Body of pancreas (tissue), 4 donors: ENCODE measurements around the gene ALPL. TPM values are rescaled to one million over a fixed set of nuclear protein-coding genes. Genes with fewer than 3 reads are reported as not detected.

Experiments
- ATAC-seq: fragments of 150-250 bp; one replicate; pipeline ENCODE4 v1.9.1; 2016
- DNase-seq, 4 donors: peaks; one replicate each; pipeline ENCODE4 v3.0.0-alpha.2; 2019
- H3K27ac ChIP-seq, 4 donors: fragments of 200-600 bp; sonication (generic); 1 replicate in 3 of 4; 2 replicates in 1 of 4; pipeline versions ENCODE4 v1.5.1 to v1.6.1; 2016 to 2019; ENCODE audit warnings: mild to moderate bottlenecking in 1 of 4, mixed read lengths in 1 of 4, moderate library complexity in 1 of 4
- H3K27me3 ChIP-seq, 2 donors: fragments of 200-600 bp; sonication (generic); one replicate each; pipeline ENCODE4 v1.6.0; 2016; ENCODE audit warnings: mild to moderate bottlenecking in 1 of 2
- H3K36me3 ChIP-seq, 2 donors: fragments of 200-600 bp; sonication (generic); replicated peaks in 1 of 2; 2 replicates each; pipeline ENCODE4 v1.5.1; 2016; ENCODE audit warnings: low read depth in 2 of 2; ENCODE audit not compliant: insufficient read depth in 1 of 2
- H3K4me1 ChIP-seq: fragments of 200-600 bp; sonication (generic); one replicate; pipeline ENCODE4 v1.6.0; 2016
- H3K4me3 ChIP-seq, 2 donors: fragments of 200-600 bp; sonication (generic); 1 replicate in 1 of 2; 2 replicates in 1 of 2; pipeline ENCODE4 v1.5.1; 2016 to 2019
- H3K9me3 ChIP-seq, 3 donors: fragments of 200-600 bp; sonication (generic); 1 replicate in 2 of 3; 2 replicates in 1 of 3; pipeline ENCODE4 v1.5.1; 2016
- CTCF ChIP-seq, 7 experiments: fragments of 450-650 bp in 4 of 7; fragments of 200-600 bp in 3 of 7; sonication (generic) in 3 of 7; IDR thresholded peaks; one replicate each; pipeline ENCODE4 v1.5.1; 2016 to 2019; ENCODE audit warnings: antibody characterized with exemption in 7 of 7
- POLR2A ChIP-seq, 3 donors: fragments of 450-650 bp; IDR thresholded peaks; one replicate each; pipeline ENCODE4 v1.6.1; 2016; ENCODE audit warnings: antibody characterized with exemption in 3 of 3, mild to moderate bottlenecking in 2 of 3
- WGBS, 2 donors: methylation state at CpG; one replicate each; pipeline ENCODE4 v1.1.5; 2017; 5-methylcytosine and 5-hydroxymethylcytosine counted together
- intact Hi-C: fragments of 100-400 bp; cut with DNase I; formaldehyde crosslinking; loops from one replicate; pipeline ENCODE4 v1.15.1; 2023
- total RNA-seq, 2 donors: library from RNA; depleted of rRNA; stranded (reverse); fragments of >200 nt; gene quantifications; one replicate each; pipeline ENCODE4 v1.1.0, GENCODE V29; 2016

ALPL gene
- total RNA-seq, 2 donors from 2014 or later = 3.4 to 10.9 TPM

GRCh38 chr1:21492356-21492625, 16.9 kb upstream of the ALPL start:
- no peaks in the 10 kb centered on the region for H3K4me1 ChIP-seq
- TF ChIP-seq POLR2A (IDR thresholded peaks at IDR 0.05) (no peak), CTCF (IDR thresholded peaks at IDR 0.05) (no peak)
- no peaks in the 10 kb centered on the region for H3K9me3 ChIP-seq
- 54 to 60% methylated on average over 4 of the region's 4 CpGs for WGBS, 2 donors
- no peaks in the 10 kb centered on the region for H3K36me3 ChIP-seq
- ATAC-seq = no peak
- no peak for DNase-seq
- no peaks in the 10 kb centered on the region for H3K27me3 ChIP-seq
- intact Hi-C loops = no loop called here
- H3K4me3 ChIP-seq = no peak overlapping the region
- H3K27ac ChIP-seq = no peak overlapping the region

GRCh38 chr1:21494196-21494595, 15.0 kb upstream of the ALPL start:
- no peak for DNase-seq
- Histone ChIP-seq H3K4me1 (no peaks in the 10 kb centered on the region), H3K27me3 (no peaks in the 10 kb centered on the region), H3K27ac (no peak overlapping the region), H3K36me3 (no peaks in the 10 kb centered on the region), H3K4me3 (no peak overlapping the region), H3K9me3 (no peaks in the 10 kb centered on the region)
- TF ChIP-seq CTCF (IDR thresholded peaks at IDR 0.05) (no peak), POLR2A (IDR thresholded peaks at IDR 0.05) (no peak)
- ATAC-seq = no peak
- WGBS, 2 donors = 59 to 60% methylated on average over 5 to 6 of the region's 6 CpGs
- intact Hi-C loops = no loop called here

GRCh38 chr1:21495225-21495820, 13.9 kb upstream of the ALPL start:
- no peaks in the 10 kb centered on the region for H3K4me1 ChIP-seq
- no peaks in the 10 kb centered on the region for H3K36me3 ChIP-seq
- no peak overlapping the region for H3K27ac ChIP-seq
- WGBS, 2 donors = 87 to 90% methylated on average over 5 to 7 of the region's 7 CpGs
- DNase-seq (no peak), ATAC-seq (no peak)
- TF ChIP-seq CTCF (IDR thresholded peaks at IDR 0.05) (no peak), POLR2A (IDR thresholded peaks at IDR 0.05) (no peak)
- intact Hi-C loops = no loop called here
- no peaks in the 10 kb centered on the region for H3K9me3 ChIP-seq
- H3K4me3 ChIP-seq = no peak overlapping the region
- H3K27me3 ChIP-seq = no peaks in the 10 kb centered on the region

GRCh38 chr1:21496063-21496462, 13.2 kb upstream of the ALPL start:
- DNase-seq = no peak
- 93% methylated on average over 1 of the region's 1 CpG for WGBS, 2 donors
- Histone ChIP-seq H3K27ac (no peak overlapping the region), H3K4me1 (no peaks in the 10 kb centered on the region), H3K4me3 (no peak overlapping the region), H3K27me3 (no peaks in the 10 kb centered on the region), H3K36me3 (no peaks in the 10 kb centered on the region), H3K9me3 (no peaks in the 10 kb centered on the region)
- no peak for ATAC-seq
- intact Hi-C loops = no loop called here
- no peak for TF ChIP-seq POLR2A (IDR thresholded peaks at IDR 0.05)
- no peak for TF ChIP-seq CTCF (IDR thresholded peaks at IDR 0.05)

GRCh38 chr1:21496886-21497285, 12.3 kb upstream of the ALPL start:
- no peaks in the 10 kb centered on the region for H3K4me1 ChIP-seq
- no peak overlapping the region for H3K27ac ChIP-seq
- no peaks in the 10 kb centered on the region for H3K36me3 ChIP-seq
- H3K27me3 ChIP-seq = no peaks in the 10 kb centered on the region
- TF ChIP-seq POLR2A (IDR thresholded peaks at IDR 0.05) (no peak), CTCF (IDR thresholded peaks at IDR 0.05) (no peak)
- no peak for ATAC-seq
- WGBS, 2 donors = 83 to 93% methylated on average over 2 to 3 of the region's 3 CpGs
- intact Hi-C loops = no loop called here
- H3K4me3 ChIP-seq = no peak overlapping the region
- H3K9me3 ChIP-seq = no peaks in the 10 kb centered on the region
- DNase-seq = no peak
